OCI-LY7 (cell line): Measurements from ENCODE around the gene UBXN2A. TPM values are rescaled to one million over a fixed set of nuclear protein-coding genes. Genes with fewer than 3 reads are reported as not detected.

Experiments
- BruUV-seq: library from RNA; stranded (reverse); fragments of 400-500 nt; replicated peaks from 2 replicates; lab custom pipeline; 2021; lab: Mats Ljungman, UMichigan
- CTCF ChIA-PET: fragments of 300-600 bp; sonication (Branson Sonifier 250); formaldehyde crosslinking; loops from one replicate; lab custom pipeline; 2022; ENCODE audit warnings: antibody characterized with exemption; ENCODE audit not compliant: unreplicated experiment; lab: Charles Lee
- POLR2A ChIA-PET: fragments of 300-600 bp; sonication (Branson Sonifier 250); formaldehyde crosslinking; loops from one replicate; lab custom pipeline; 2022; ENCODE audit warnings: antibody characterized with exemption; lab: Charles Lee
- DNase-seq: peaks from one replicate; pipeline ENCODE4 v3.0.0-alpha.2; 2015; ENCODE audit warnings: low spot score
- H2AFZ ChIP-seq: fragments of 200-600 bp; sonication (generic), shearing (Covaris generic); 2 replicates; pipeline ENCODE4 v1.6.1; 2014; ENCODE audit warnings: mild to moderate bottlenecking, antibody characterized with exemption, low read length, moderate library complexity
- H3K27ac ChIP-seq: fragments of 200-600 bp; sonication (generic); 2 replicates; pipeline ENCODE4 v1.5.1; 2014; ENCODE audit warnings: mixed run types, low read depth, mild to moderate bottlenecking, moderate library complexity, low read length, inconsistent platforms; ENCODE audit not compliant: poor library complexity, severe bottlenecking
- H3K36me3 ChIP-seq: fragments of 200-600 bp; sonication (generic); 2 replicates; pipeline ENCODE4 v1.6.1; 2014; ENCODE audit warnings: mild to moderate bottlenecking, antibody characterized with exemption, low read length, moderate library complexity, mixed read lengths; ENCODE audit not compliant: insufficient read depth
- H3K4me1 ChIP-seq: fragments of 200-600 bp; sonication (generic); 2 replicates; pipeline ENCODE4 v1.5.1; 2014; ENCODE audit warnings: mild to moderate bottlenecking, low read length; ENCODE audit not compliant: insufficient read depth, poor library complexity, severe bottlenecking
- H3K4me2 ChIP-seq: fragments of 200-600 bp; sonication (generic); 2 replicates; pipeline ENCODE4 v1.6.1; 2014; ENCODE audit warnings: mild to moderate bottlenecking, low read length
- H3K4me3 ChIP-seq: fragments of 200-600 bp; sonication (generic); 2 replicates; pipeline ENCODE4 v1.5.1; 2014; ENCODE audit warnings: mild to moderate bottlenecking, low read depth, low read length; ENCODE audit not compliant: poor library complexity, severe bottlenecking
- H3K79me2 ChIP-seq: fragments of 200-600 bp; sonication (generic); 2 replicates; pipeline ENCODE4 v1.6.1; 2016; ENCODE audit warnings: low read depth, mild to moderate bottlenecking, low read length, moderate library complexity, mixed read lengths; ENCODE audit not compliant: insufficient read depth
- H3K9me2 ChIP-seq: fragments of 200-600 bp; sonication (generic); 2 replicates; pipeline ENCODE4 v1.6.1; 2016; ENCODE audit warnings: mild to moderate bottlenecking, low read length, mixed read lengths; ENCODE audit not compliant: insufficient read depth
- H3K9me3 ChIP-seq: fragments of 200-600 bp; sonication (generic); 2 replicates; pipeline ENCODE4 v1.6.1; 2014; ENCODE audit warnings: mild to moderate bottlenecking, mixed run types, low read length, mixed read lengths
- H4K20me1 ChIP-seq: fragments of 200-600 bp; sonication (generic); 2 replicates; pipeline ENCODE4 v1.6.1; 2014; ENCODE audit warnings: mild to moderate bottlenecking, antibody characterized with exemption, low read length, moderate library complexity, mixed read lengths; ENCODE audit not compliant: insufficient read depth
- EZH2phosphoT487 ChIP-seq: fragments of 200-600 bp; sonication (generic); IDR thresholded peaks from 2 replicates; pipeline ENCODE4 v1.6.1; 2018; ENCODE audit warnings: low read depth, borderline replicate concordance, mild to moderate bottlenecking, mixed run types, antibody characterized with exemption, low read length, moderate library complexity, mixed read lengths
- intact Hi-C: fragments of 100-400 bp; cut with micrococcal nuclease; formaldehyde crosslinking; loops from one replicate; pipeline ENCODE4 v1.10.0; 2022; ENCODE audit not compliant: unreplicated experiment
- total RNA-seq, 2 experiments: library from RNA; depleted of rRNA in 1 of 2; stranded (reverse); fragments of >200 nt in 1 of 2; shearing (Covaris generic) in 1 of 2; gene quantifications; 2 replicates each; pipeline ENCODE4 v1.2.3, GENCODE V29; 2014 to 2022
- TF ChIP-seq, protein P1 (sequence below): fragments of 200-600 bp; sonication (generic); conservative IDR thresholded peaks from 2 replicates; pipeline ENCODE4 v1.5.1; 2014; ENCODE audit warnings: mild to moderate bottlenecking, antibody characterized with exemption, low read length, moderate library complexity, mixed read lengths

The UBXN2A gene
- total RNA-seq, 2 experiments from 2014 or later: 10.0 to 15.4 TPM

GRCh38 chr2:24046930-24047702 lies 106.9 kb downstream of the UBXN2A start, which contains the start of gene WDCP:
WDCP (minus strand) TSS chr2:24047391; CDS start chr2:24039494, 7,897 bp downstream.
- Histone ChIP-seq H3K9me3 (no peaks in the 10 kb centered on the region), H3K9me2 (no peaks in the 10 kb centered on the region), H4K20me1 (peaks cover 3% of the 10 kb centered on the region; the same call in 1 of the 2 replicates), H3K4me3 (peak within 1 kb of the TSS; percentile 85), H3K4me1 (peaks cover 24% of the 10 kb centered on the region), H3K36me3 (no peaks in the 10 kb centered on the region), H3K79me2 (peaks cover 20% of the 10 kb centered on the region), H3K4me2 (peak within 1 kb of the TSS; percentile 99), H3K27ac (peak within 1 kb of the TSS; percentile 25), H2AFZ (peak within 1 kb of the TSS; percentile 89)
- POLR2A ChIA-PET: interaction anchor here (0.5 to 2.3 kb wide), 21 partner anchors 10 to 550 kb away, joined by 3 to 16 read pairs (median 5); partner anchors contain the start of genes ATAD2B, ITSN2 and SF3B6
- intact Hi-C loops: loop anchor here (5.0 kb wide), 1 partner anchor 120 kb away; the partner anchor contains the start of gene ATAD2B
- no TSS peak for BruUV-seq
- CTCF ChIA-PET: interaction anchor here (0.9 to 1.4 kb wide), 4 partner anchors 12 to 121 kb away, joined by 3 to 10 read pairs (median 3); partner anchors contain the start of gene SF3B6
- TF ChIP-seq, protein P1, sequence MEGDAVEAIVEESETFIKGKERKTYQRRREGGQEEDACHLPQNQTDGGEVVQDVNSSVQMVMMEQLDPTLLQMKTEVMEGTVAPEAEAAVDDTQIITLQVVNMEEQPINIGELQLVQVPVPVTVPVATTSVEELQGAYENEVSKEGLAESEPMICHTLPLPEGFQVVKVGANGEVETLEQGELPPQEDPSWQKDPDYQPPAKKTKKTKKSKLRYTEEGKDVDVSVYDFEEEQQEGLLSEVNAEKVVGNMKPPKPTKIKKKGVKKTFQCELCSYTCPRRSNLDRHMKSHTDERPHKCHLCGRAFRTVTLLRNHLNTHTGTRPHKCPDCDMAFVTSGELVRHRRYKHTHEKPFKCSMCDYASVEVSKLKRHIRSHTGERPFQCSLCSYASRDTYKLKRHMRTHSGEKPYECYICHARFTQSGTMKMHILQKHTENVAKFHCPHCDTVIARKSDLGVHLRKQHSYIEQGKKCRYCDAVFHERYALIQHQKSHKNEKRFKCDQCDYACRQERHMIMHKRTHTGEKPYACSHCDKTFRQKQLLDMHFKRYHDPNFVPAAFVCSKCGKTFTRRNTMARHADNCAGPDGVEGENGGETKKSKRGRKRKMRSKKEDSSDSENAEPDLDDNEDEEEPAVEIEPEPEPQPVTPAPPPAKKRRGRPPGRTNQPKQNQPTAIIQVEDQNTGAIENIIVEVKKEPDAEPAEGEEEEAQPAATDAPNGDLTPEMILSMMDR: no peak
- TF ChIP-seq EZH2phosphoT487: no peak
- DNase-seq: peak; percentile 98

DNA sequence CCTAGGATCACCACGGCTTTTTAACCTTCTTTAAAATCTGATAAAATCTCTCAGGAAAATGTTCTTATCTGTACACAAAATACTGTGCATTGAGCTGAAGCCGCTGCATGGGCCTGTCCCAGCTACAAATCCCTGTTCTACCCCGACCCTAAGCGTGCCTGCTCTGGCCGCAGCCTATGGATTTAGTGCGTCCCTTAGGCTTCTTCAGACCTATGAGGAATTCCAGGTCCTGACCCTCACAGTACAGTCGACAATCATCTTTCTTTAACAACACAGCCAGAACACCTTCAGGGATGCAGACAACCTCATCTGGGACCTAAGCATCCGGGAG lies 107.4 kb downstream of the UBXN2A start:
- intact Hi-C loops: loop anchor here (5.0 kb wide), 1 partner anchor 120 kb away; the partner anchor contains the start of gene ATAD2B
- H2AFZ ChIP-seq: peak overlapping the region; percentile 89
- no peak for DNase-seq
- TF ChIP-seq EZH2phosphoT487: no peak
- TF ChIP-seq, protein P1: no peak
- peaks cover 20% of the 10 kb centered on the region for H3K79me2 ChIP-seq
- CTCF ChIA-PET: interaction anchor here (0.9 to 1.4 kb wide), 3 partner anchors 12 to 122 kb away, joined by 3 to 10 read pairs (median 3); partner anchors contain the start of gene SF3B6
- H3K9me2 ChIP-seq: no peaks in the 10 kb centered on the region
- BruUV-seq: no TSS peak
- peaks cover 24% of the 10 kb centered on the region for H3K4me1 ChIP-seq
- peak overlapping the region; percentile 51 for H3K4me2 ChIP-seq
- POLR2A ChIA-PET: interaction anchor here (0.9 to 2.3 kb wide), 18 partner anchors 9 to 549 kb away, joined by 3 to 16 read pairs (median 5); partner anchors contain the start of genes ATAD2B, ITSN2 and SF3B6
- no peaks in the 10 kb centered on the region for H3K9me3 ChIP-seq
- H3K27ac ChIP-seq: no peak overlapping the region
- no peaks in the 10 kb centered on the region for H3K36me3 ChIP-seq
- H3K4me3 ChIP-seq: peak overlapping the region; percentile 85
- peaks cover 3% of the 10 kb centered on the region; the same call in 1 of the 2 replicates for H4K20me1 ChIP-seq
